HG02973 (cell line): Measurements from ENCODE around the gene TXNDC11.

Experiments used
- ATAC-seq: cut with Tn5 transposase; IDR thresholded peaks from one replicate; pipeline ENCODE4 v1.9.1; 2021; ENCODE audit warnings: moderate library complexity; ENCODE audit not compliant: unreplicated experiment

TXNDC11 gene

GRCh38 chr16:11632455-11632939 is 110.2 kb downstream of the TXNDC11 start:
- no peak for ATAC-seq

- ATAC-seq = no peak
Observed at GRCh38 chr16:11631214-11631613, 111.4 kb downstream of the TXNDC11 start.

DNA sequence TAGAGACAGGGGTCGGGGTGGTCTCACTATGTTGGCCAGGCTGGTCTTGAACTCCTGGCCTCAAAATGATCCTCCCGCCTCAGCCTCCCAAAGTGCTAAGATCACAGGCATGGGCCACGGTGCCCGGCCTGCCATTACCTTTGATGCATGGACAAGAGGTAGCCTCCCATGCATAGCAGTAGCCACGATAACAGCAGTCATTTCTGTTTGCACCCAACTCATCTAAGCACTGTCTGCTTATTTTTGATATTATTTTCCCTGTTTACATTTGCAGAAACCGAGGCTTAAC is 111.9 kb downstream of the TXNDC11 start:
- ATAC-seq = no peak

GRCh38 chr16:11630046-11630767 is 112.5 kb downstream of the TXNDC11 start:
- no peak for ATAC-seq
